Peyer's patch (tissue), 4 donors: ENCODE results near the gene ZNF442. TPM values are rescaled to one million over a fixed set of nuclear protein-coding genes. Genes with fewer than 3 reads are reported as not detected.
A peak's percentile ranks its signal among the peaks of the same experiment; 100 is the strongest.

ENCODE experiments used
- DNase-seq, 3 donors: peaks; one replicate each; pipeline ENCODE4 v3.0.0-alpha.2; 2017 to 2019
- H3K27ac ChIP-seq, 4 donors: fragments of 200-600 bp; sonication (generic); one replicate each; pipeline ENCODE4 v1.5.1; 2016 to 2019
- H3K27me3 ChIP-seq, 2 donors: fragments of 200-600 bp; sonication (generic); one replicate each; pipeline ENCODE4 v1.5.1; 2019
- H3K36me3 ChIP-seq, 3 donors: fragments of 200-600 bp; sonication (generic); one replicate each; pipeline ENCODE4 v1.5.1; 2016 to 2019
- H3K4me1 ChIP-seq, 4 donors: fragments of 200-600 bp; sonication (generic); one replicate each; pipeline ENCODE4 v1.5.1; 2016 to 2019
- H3K4me3 ChIP-seq, 4 donors: fragments of 200-600 bp; sonication (generic); 1 replicate in 3 of 4; 2 replicates in 1 of 4; pipeline ENCODE4 v1.5.1; 2016 to 2019; ENCODE audit warnings: mild to moderate bottlenecking in 1 of 4
- H3K9me3 ChIP-seq, 4 donors: fragments of 200-600 bp; sonication (generic); one replicate each; pipeline ENCODE4 v1.5.1; 2016 to 2019; ENCODE audit warnings: mild to moderate bottlenecking in 1 of 4
- CTCF ChIP-seq, 6 experiments: fragments of 450-650 bp in 4 of 6; fragments of 200-600 bp in 2 of 6; sonication (generic) in 1 of 6; IDR thresholded peaks; one replicate each; pipeline ENCODE4 v1.5.1; 2017 to 2019; ENCODE audit warnings: antibody characterized with exemption in 6 of 6, mild to moderate bottlenecking in 3 of 6, moderate library complexity in 1 of 6
- POLR2A ChIP-seq, 2 donors: fragments of 450-650 bp; IDR thresholded peaks; one replicate each; pipeline ENCODE4 v1.5.1; 2017; ENCODE audit warnings: antibody characterized with exemption in 2 of 2, mild to moderate bottlenecking in 2 of 2, moderate library complexity in 2 of 2
- total RNA-seq, 4 donors: library from RNA; depleted of rRNA; stranded (reverse); fragments of >200 nt; gene quantifications; one replicate each; pipeline ENCODE4 v1.1.0, GENCODE V29; 2016

Gene ZNF442
- total RNA-seq, 4 donors from 2014 or later = 0.70 to 13.2 (median 1.4) TPM

DNA sequence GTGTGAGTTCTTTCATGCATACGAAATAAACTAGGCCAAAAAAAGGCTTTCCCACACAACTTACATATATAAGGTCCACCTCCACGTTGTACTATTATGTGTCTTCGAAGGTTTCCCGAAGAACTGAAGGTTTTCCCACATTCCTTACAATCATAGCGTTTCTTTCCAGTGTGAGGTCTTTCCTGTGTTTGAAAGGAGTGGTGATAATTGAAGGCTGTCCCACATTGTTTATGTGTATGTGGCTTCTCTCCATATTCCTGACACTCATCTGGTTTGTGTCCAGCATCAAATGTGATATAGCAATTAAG, 14.6 kb downstream of the ZNF442 start:
- no peak for DNase-seq
- H3K9me3 ChIP-seq = peaks cover 0 to 56% (median 9%) of the 10 kb centered on the region in 4 donors
- peaks cover 0 to 28% (median 0%) of the 10 kb centered on the region in 3 donors for H3K36me3 ChIP-seq

GRCh38 chr19:12350185-12350889, 15.1 kb downstream of the ZNF442 start:
- H3K36me3 ChIP-seq = peaks cover 0 to 28% (median 0%) of the 10 kb centered on the region in 3 donors
- H3K4me1 ChIP-seq = no peaks in the 10 kb centered on the region

More for the DNA sequence above, 14.6 kb downstream of the ZNF442 start:
- H3K4me3 ChIP-seq = no peak overlapping the region
- no peaks in the 10 kb centered on the region for H3K27me3 ChIP-seq
- no peak overlapping the region for H3K27ac ChIP-seq
- H3K4me1 ChIP-seq = no peaks in the 10 kb centered on the region
- TF ChIP-seq POLR2A (IDR thresholded peaks at IDR 0.05) (no peak), CTCF (IDR thresholded peaks at IDR 0.05) (no peak)

GRCh38 chr19:12346896-12347295, 18.6 kb downstream of the ZNF442 start:
- H3K27me3 ChIP-seq = no peaks in the 10 kb centered on the region
- H3K9me3 ChIP-seq = peaks cover 0 to 46% (median 5%) of the 10 kb centered on the region in 4 donors
- no peak for TF ChIP-seq POLR2A (IDR thresholded peaks at IDR 0.05)
- TF ChIP-seq CTCF (IDR thresholded peaks at IDR 0.05) = peak in 2 of 6 experiments; percentile 28 to 31
- H3K36me3 ChIP-seq = peaks cover 0 to 26% (median 0%) of the 10 kb centered on the region in 3 donors
- no peaks in the 10 kb centered on the region for H3K4me1 ChIP-seq
- no peak overlapping the region for H3K27ac ChIP-seq
- DNase-seq = no peak
- H3K4me3 ChIP-seq = no peak overlapping the region

More at GRCh38 chr19:12350185-12350889, 15.1 kb downstream of the ZNF442 start:
- no peak for DNase-seq
- Histone ChIP-seq H3K9me3 (peaks cover 0 to 55% (median 9%) of the 10 kb centered on the region in 4 donors), H3K4me3 (no peak overlapping the region), H3K27me3 (no peaks in the 10 kb centered on the region), H3K27ac (no peak overlapping the region)
- TF ChIP-seq CTCF (IDR thresholded peaks at IDR 0.05) (no peak), POLR2A (IDR thresholded peaks at IDR 0.05) (no peak)

- Histone ChIP-seq H3K36me3 (peaks cover 0 to 9% (median 0%) of the 10 kb centered on the region in 3 donors), H3K27me3 (no peaks in the 10 kb centered on the region), H3K27ac (no peak overlapping the region), H3K4me3 (no peak overlapping the region), H3K4me1 (no peaks in the 10 kb centered on the region), H3K9me3 (peaks cover 0 to 29% (median 0%) of the 10 kb centered on the region in 4 donors)
- TF ChIP-seq POLR2A (IDR thresholded peaks at IDR 0.05) = no peak
- no peak for TF ChIP-seq CTCF (IDR thresholded peaks at IDR 0.05)
- no peak for DNase-seq
These were observed 20.3 kb downstream of the ZNF442 start for GRCh38 chr19:12345197-12345596.

DNA sequence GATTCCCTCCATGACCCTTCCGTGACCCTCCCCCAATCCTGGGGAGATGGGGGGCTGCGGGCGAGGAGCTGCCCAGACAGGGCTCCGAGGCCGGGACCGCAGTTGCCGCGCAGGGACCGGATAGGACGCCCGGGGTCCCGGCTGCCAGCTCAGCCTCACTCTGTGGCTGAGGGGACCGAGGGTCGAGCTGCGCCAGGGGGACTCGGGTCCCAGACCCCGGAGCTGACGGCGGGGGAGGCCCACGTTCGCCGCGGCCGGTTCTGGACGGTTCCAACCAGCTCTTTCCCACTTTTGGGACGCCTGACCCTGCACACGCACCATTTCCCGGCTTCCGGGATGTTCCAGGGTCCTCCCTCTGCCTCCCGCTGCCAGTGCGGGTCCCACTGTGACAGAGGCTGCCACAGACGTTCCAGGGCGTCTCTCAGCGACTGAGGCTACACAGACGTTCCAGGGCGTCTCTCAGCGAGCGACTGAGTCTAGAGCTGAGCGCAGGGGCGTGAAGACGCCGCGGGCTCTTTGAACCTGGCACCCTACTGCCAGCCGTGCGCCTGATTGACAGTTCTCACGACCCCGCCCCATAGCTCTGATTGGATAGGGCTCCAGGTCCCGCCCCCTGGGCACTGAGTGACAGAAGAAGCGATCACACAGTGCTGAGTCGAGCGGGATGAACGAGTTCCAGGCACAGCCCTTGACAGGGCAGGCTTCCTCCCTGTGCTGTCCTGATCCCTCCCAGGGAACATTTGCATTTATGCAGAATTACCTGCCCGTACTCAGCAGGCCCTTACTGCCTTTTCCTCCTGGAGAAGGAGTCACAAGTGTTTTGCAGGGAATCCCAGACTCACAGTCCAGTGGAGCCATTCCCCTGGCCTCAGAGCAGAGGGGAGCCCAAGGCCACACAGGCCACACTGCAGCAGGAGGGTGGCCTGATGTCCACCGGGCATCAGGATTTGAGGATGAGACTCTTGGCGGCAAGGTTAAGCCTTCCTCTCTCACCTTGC, 32.0 kb downstream of the ZNF442 start, which contains the start of gene ZNF563:
ZNF563 (minus strand) TSS at position 472 of the 998 bp plus-strand sequence; CDS start at position 321, 151 bp downstream.
- H3K4me1 ChIP-seq = peaks cover 0 to 26% (median 6%) of the 10 kb centered on the region in 4 donors

More for the DNA sequence above, 32.0 kb downstream of the ZNF442 start, which contains the start of gene ZNF563:
- Histone ChIP-seq H3K9me3 (no peaks in the 10 kb centered on the region), H3K4me3 (peak within 1 kb of the TSS; percentile 65 to 84 (median 78)), H3K36me3 (no peaks in the 10 kb centered on the region), H3K27me3 (no peaks in the 10 kb centered on the region), H3K27ac (peak within 1 kb of the TSS; percentile 85 to 91 (median 87))
- TF ChIP-seq CTCF (IDR thresholded peaks at IDR 0.05) (no peak), POLR2A (IDR thresholded peaks at IDR 0.05) (peak; percentile 86)
- peak; percentile 99 to 100 (median 100) for DNase-seq
